Left lobe of liver (tissue), 2 donors: Measurements from ENCODE around the gene DCLK3. TPM values are rescaled to one million over a fixed set of nuclear protein-coding genes. Genes with fewer than 3 reads are reported as not detected.

ENCODE experiments used
- ATAC-seq: fragments of 200-7000 bp; cut with Tn5 transposase; one replicate; pipeline ENCODE4 v1.9.1; 2020; ENCODE audit warnings: mild to moderate bottlenecking, moderate library complexity
- DNase-seq: peaks from one replicate; pipeline ENCODE4 v3.0.0-alpha.2; 2020; ENCODE audit warnings: low spot score
- total RNA-seq: library from RNA; stranded (reverse); gene quantifications from one replicate; pipeline ENCODE4 v1.2.1, GENCODE V29; 2021
- donor health status: DM: no; HTN: no; CAD: no; lungs with moderate emphysema.
- donor health status: DM: no; HTN: yes; CAD: no.

The DCLK3 gene
- total RNA-seq, 1 donor from 2014 or later = 0.05 TPM

- no peak for DNase-seq
- ATAC-seq = no peak
These were observed 84.8 kb downstream of the DCLK3 start for GRCh38 chr3:36679384-36680200.

GRCh38 chr3:36678216-36679013 is 85.9 kb downstream of the DCLK3 start:
- ATAC-seq (no peak), DNase-seq (no peak)

- no peak for DNase-seq
These were observed 86.9 kb downstream of the DCLK3 start for GRCh38 chr3:36677331-36678007.

GRCh38 chr3:36674816-36675215 is 89.5 kb downstream of the DCLK3 start:
- DNase-seq = no peak
- ATAC-seq = no peak

More at GRCh38 chr3:36677331-36678007, 86.9 kb downstream of the DCLK3 start:
- ATAC-seq = no peak

GRCh38 chr3:36669764-36670163 is 94.6 kb downstream of the DCLK3 start:
- DNase-seq (no peak), ATAC-seq (no peak)

GRCh38 chr3:36666166-36666565 is 98.2 kb downstream of the DCLK3 start:
- DNase-seq = no peak

GRCh38 chr3:36663666-36664291 is 100.6 kb downstream of the DCLK3 start:
- ATAC-seq (peak; percentile 60), DNase-seq (no peak)

More at GRCh38 chr3:36666166-36666565, 98.2 kb downstream of the DCLK3 start:
- no peak for ATAC-seq

- no peak for ATAC-seq
These were observed 101.7 kb downstream of the DCLK3 start for GRCh38 chr3:36662626-36663025.

More at GRCh38 chr3:36662626-36663025, 101.7 kb downstream of the DCLK3 start:
- DNase-seq = no peak

Other genes with a start within 250 kb of the DCLK3 start
- gene TRANK1, start 180.5 kb upstream of the DCLK3 start, total RNA-seq = 27.1 TPM
- 7.4 TPM for gene EPM2AIP1, start 228.6 kb upstream of the DCLK3 start, total RNA-seq
- gene MLH1, start 229.0 kb upstream of the DCLK3 start, total RNA-seq = 13.9 TPM